ENCODE measurements around the gene HUS1.
"Not testable (repeated sequence)": the region's sequence is repeated elsewhere in the genome, so short reads cannot be mapped to it uniquely, and the experiment has no call there.

HUS1 gene

GRCh38 chr7:47943676-47944474, 35.5 kb downstream of the HUS1 start:
- no peak for DNase-seq

GRCh38 chr7:47942651-47943050, 36.8 kb downstream of the HUS1 start:
- not testable (repeated sequence) for DNase-seq

GRCh38 chr7:47942132-47942531, 37.3 kb downstream of the HUS1 start:
- no peak for DNase-seq

GRCh38 chr7:47941136-47941844, 38.1 kb downstream of the HUS1 start:
- DNase-seq = no peak

GRCh38 chr7:47940088-47941013, 39.1 kb downstream of the HUS1 start:
- no peak for DNase-seq

- no peak for DNase-seq
These were observed 39.9 kb downstream of the HUS1 start for GRCh38 chr7:47939425-47940036.

- no peak for DNase-seq
These were observed 40.7 kb downstream of the HUS1 start for GRCh38 chr7:47938574-47939165.

- no peak for DNase-seq
These were observed 41.5 kb downstream of the HUS1 start for GRCh38 chr7:47937711-47938573.

- DNase-seq = no peak
These were observed 42.2 kb downstream of the HUS1 start for GRCh38 chr7:47937065-47937687.

- no peak for DNase-seq
These were observed 43.1 kb downstream of the HUS1 start for GRCh38 chr7:47936323-47936722.

GRCh38 chr7:47935336-47935735, 44.1 kb downstream of the HUS1 start:
- DNase-seq = no peak

GRCh38 chr7:47934831-47935230, 44.6 kb downstream of the HUS1 start:
- DNase-seq = no peak

GRCh38 chr7:47933215-47933614, 46.2 kb downstream of the HUS1 start:
- no peak for DNase-seq

GRCh38 chr7:47932466-47933037, 46.9 kb downstream of the HUS1 start:
- no peak for DNase-seq

GRCh38 chr7:47932016-47932415, 47.4 kb downstream of the HUS1 start:
- DNase-seq = no peak

- DNase-seq = no peak
These were observed 48.1 kb downstream of the HUS1 start for GRCh38 chr7:47931005-47932004.

GRCh38 chr7:47924266-47924665, 55.1 kb downstream of the HUS1 start:
- DNase-seq = no peak

- not testable (repeated sequence) for DNase-seq
These were observed 56.1 kb downstream of the HUS1 start for GRCh38 chr7:47923081-47923875.

Data from stimulated activated CD4-positive, alpha-beta T cell treated with anti-CD3 and anti-CD28 coated beads, Interleukin-2, amount 100 ng/mL, for 24 hours (primary cell).